ENCODE results near the gene KAT8. TPM values are rescaled to one million over a fixed set of nuclear protein-coding genes. Genes with fewer than 3 reads are reported as not detected.

KAT8 gene
- total and polyA plus RNA-seq, 2 of the 13 experiments (the other 11 are each of a cell fraction or from before 2014, with no cell fraction given), result 79.0 to 84.2 TPM

- no peak for TF ChIP-seq SETDB1 (CRISPR knock-in tag; IDR thresholded peaks at IDR 0.05; ENCODE audit: borderline replicate concordance)
- no peak for TF ChIP-seq PREB (CRISPR knock-in tag; IDR thresholded peaks at IDR 0.05)
- TF ChIP-seq GPBP1L1 (CRISPR knock-in tag; IDR thresholded peaks at IDR 0.05), result no peak
- TF ChIP-seq ARNTL (CRISPR knock-in tag; IDR thresholded peaks at IDR 0.05), result peak; percentile 75
- no peak for TF ChIP-seq POLR2AphosphoS2 (IDR thresholded peaks at IDR 0.05; ENCODE audit: low read depth, low read length)
- TF ChIP-seq MAX (IDR thresholded peaks at IDR 0.05), result peak; percentile 90; the same call in 1 of the 2 replicates
- TF ChIP-seq ARID2 (CRISPR knock-in tag; IDR thresholded peaks at IDR 0.05; ENCODE audit: borderline replicate concordance), result no peak
- no peak for TF ChIP-seq NCOA1 (CRISPR knock-in tag; IDR thresholded peaks at IDR 0.05)
- peak; percentile 11; the same call in 1 of the 2 replicates for TF ChIP-seq TFAP4 (IDR thresholded peaks at IDR 0.05; ENCODE audit: borderline replicate concordance, low read depth)
- 0 out of 2 replicates have a peak, but pooled peaks have one; percentile 56 for TF ChIP-seq ZNF121 (CRISPR knock-in tag; IDR thresholded peaks at IDR 0.05)
- TF ChIP-seq GLI4 (CRISPR knock-in tag; IDR thresholded peaks at IDR 0.05; ENCODE audit: borderline replicate concordance), result no peak
- no peak for TF ChIP-seq E2F2 (CRISPR knock-in tag; IDR thresholded peaks at IDR 0.05; ENCODE audit: borderline replicate concordance)
- TF ChIP-seq ATM (IDR thresholded peaks at IDR 0.05; ENCODE audit: borderline replicate concordance), result no peak
- no peak for TF ChIP-seq ATAD3A (CRISPR knock-in tag; IDR thresholded peaks at IDR 0.05)
- no peak for TF ChIP-seq ZNF597 (CRISPR knock-in tag; IDR thresholded peaks at IDR 0.05)
- no peak for TF ChIP-seq NBN (conservative IDR thresholded peaks at IDR 0.05)
- TF ChIP-seq ZNF224 (CRISPR knock-in tag; IDR thresholded peaks at IDR 0.05), result peak; percentile 87; the same call in 1 of the 2 replicates
- TF ChIP-seq HMGXB3 (CRISPR knock-in tag; IDR thresholded peaks at IDR 0.05; ENCODE audit: borderline replicate concordance), result no peak; the same call in 1 of the 2 replicates
- peak; percentile 90 for TF ChIP-seq ZFY (CRISPR knock-in tag; IDR thresholded peaks at IDR 0.05)
Observed at GRCh38 chr16:31108035-31108793, 9.2 kb upstream of the KAT8 start, which contains the start of gene BCKDK (continued).

Data from HepG2 (cell line).